ENCODE measurements around the gene SLC10A7.

The SLC10A7 gene

GRCh38 chr4:146318894-146319293 lies 202.8 kb downstream of the SLC10A7 start:
- no peaks in the 10 kb centered on the region for H3K27me3 ChIP-seq (ENCODE audit: control insufficient read depth, insufficient read depth, low read length)
- no peaks in the 10 kb centered on the region for H3K9me3 ChIP-seq (ENCODE audit: control insufficient read depth, low read length)
- no peaks in the 10 kb centered on the region for H3K4me1 ChIP-seq (ENCODE audit: control insufficient read depth, insufficient read depth, low read length)
- no peaks in the 10 kb centered on the region for H3K36me3 ChIP-seq (ENCODE audit: control insufficient read depth, insufficient read depth, low read length)
- H3K4me3 ChIP-seq (ENCODE audit: low read length): no peak overlapping the region
- no peak overlapping the region for H3K9ac ChIP-seq (ENCODE audit: low read length)

- H3K4me3 ChIP-seq (ENCODE audit: low read length): no peak overlapping the region
- H3K36me3 ChIP-seq (ENCODE audit: control insufficient read depth, insufficient read depth, low read length): no peaks in the 10 kb centered on the region
- H3K4me1 ChIP-seq (ENCODE audit: control insufficient read depth, insufficient read depth, low read length): no peaks in the 10 kb centered on the region
- H3K9ac ChIP-seq (ENCODE audit: low read length): no peak overlapping the region
- no peaks in the 10 kb centered on the region for H3K9me3 ChIP-seq (ENCODE audit: control insufficient read depth, low read length)
- H3K27me3 ChIP-seq (ENCODE audit: control insufficient read depth, insufficient read depth, low read length): no peaks in the 10 kb centered on the region
These were observed 204.0 kb downstream of the SLC10A7 start for GRCh38 chr4:146317783-146318182.

DNA sequence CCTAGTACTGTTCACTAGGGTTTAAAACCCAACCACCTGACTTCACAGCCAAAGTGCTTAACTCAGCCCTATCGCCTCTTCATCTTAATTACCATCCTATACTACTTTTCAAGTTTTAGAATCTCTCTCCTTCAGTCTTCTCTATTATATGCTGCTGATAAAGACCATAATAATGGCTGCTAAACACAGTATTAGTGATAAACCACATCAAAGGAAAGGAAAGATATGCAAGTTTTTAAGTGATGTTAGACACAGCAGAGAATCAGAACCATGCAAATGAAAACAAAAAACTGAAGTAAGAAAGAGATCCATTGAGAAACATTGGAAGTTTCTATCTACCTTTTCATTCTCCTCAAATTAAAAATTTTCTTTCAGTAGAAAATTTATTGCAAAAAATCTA lies 206.6 kb downstream of the SLC10A7 start:
- Histone ChIP-seq H3K4me1 (ENCODE audit: control insufficient read depth, insufficient read depth, low read length) (no peaks in the 10 kb centered on the region), H3K9ac (ENCODE audit: low read length) (no peak overlapping the region), H3K4me3 (ENCODE audit: low read length) (no peak overlapping the region), H3K27me3 (ENCODE audit: control insufficient read depth, insufficient read depth, low read length) (no peaks in the 10 kb centered on the region), H3K9me3 (ENCODE audit: control insufficient read depth, low read length) (no peaks in the 10 kb centered on the region), H3K36me3 (ENCODE audit: control insufficient read depth, insufficient read depth, low read length) (no peaks in the 10 kb centered on the region)

- Histone ChIP-seq H3K36me3 (ENCODE audit: control insufficient read depth, insufficient read depth, low read length) (no peaks in the 10 kb centered on the region), H3K4me3 (ENCODE audit: low read length) (no peak overlapping the region), H3K27me3 (ENCODE audit: control insufficient read depth, insufficient read depth, low read length) (no peaks in the 10 kb centered on the region), H3K9ac (ENCODE audit: low read length) (no peak overlapping the region), H3K4me1 (ENCODE audit: control insufficient read depth, insufficient read depth, low read length) (no peaks in the 10 kb centered on the region), H3K9me3 (ENCODE audit: control insufficient read depth, low read length) (no peaks in the 10 kb centered on the region)
These were observed 210.3 kb downstream of the SLC10A7 start for GRCh38 chr4:146311238-146311970.

DNA sequence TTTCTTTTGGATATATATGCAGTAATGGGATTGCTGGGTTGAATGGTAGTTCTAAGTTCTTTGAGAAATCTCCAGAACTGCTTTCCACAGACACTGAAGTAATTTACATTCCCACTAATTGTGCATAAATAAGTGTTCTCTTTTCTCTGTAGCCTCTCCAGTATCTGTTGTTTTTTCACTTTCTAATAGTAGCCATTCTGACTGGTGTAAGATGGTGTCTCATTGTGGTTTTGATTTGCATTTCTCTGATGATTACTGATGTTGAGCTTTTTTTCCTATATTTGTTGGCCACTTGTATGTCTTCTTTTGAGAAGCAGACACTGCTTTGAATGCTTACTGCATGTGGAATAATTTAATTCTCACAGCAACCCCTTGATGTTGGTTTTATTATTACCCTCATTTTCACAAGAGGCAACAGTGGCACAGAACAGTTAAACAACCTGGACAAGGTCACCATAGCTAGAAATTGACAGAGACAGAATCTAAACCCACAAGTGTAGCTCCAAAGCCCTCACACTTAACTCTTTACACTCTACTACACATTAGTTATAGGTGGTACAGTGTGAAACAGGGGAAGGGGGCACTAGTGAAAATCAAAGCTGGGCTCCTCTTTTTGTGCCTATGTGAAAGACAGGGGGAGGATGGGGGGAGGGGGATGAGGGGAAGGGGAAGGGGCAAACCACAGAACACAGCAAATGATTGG lies 211.3 kb downstream of the SLC10A7 start:
- H3K9ac ChIP-seq (ENCODE audit: low read length): no peak overlapping the region
- H3K27me3 ChIP-seq (ENCODE audit: control insufficient read depth, insufficient read depth, low read length): no peaks in the 10 kb centered on the region
- no peaks in the 10 kb centered on the region for H3K9me3 ChIP-seq (ENCODE audit: control insufficient read depth, low read length)
- H3K4me3 ChIP-seq (ENCODE audit: low read length): no peak overlapping the region
- no peaks in the 10 kb centered on the region for H3K36me3 ChIP-seq (ENCODE audit: control insufficient read depth, insufficient read depth, low read length)
- no peaks in the 10 kb centered on the region for H3K4me1 ChIP-seq (ENCODE audit: control insufficient read depth, insufficient read depth, low read length)

DNA sequence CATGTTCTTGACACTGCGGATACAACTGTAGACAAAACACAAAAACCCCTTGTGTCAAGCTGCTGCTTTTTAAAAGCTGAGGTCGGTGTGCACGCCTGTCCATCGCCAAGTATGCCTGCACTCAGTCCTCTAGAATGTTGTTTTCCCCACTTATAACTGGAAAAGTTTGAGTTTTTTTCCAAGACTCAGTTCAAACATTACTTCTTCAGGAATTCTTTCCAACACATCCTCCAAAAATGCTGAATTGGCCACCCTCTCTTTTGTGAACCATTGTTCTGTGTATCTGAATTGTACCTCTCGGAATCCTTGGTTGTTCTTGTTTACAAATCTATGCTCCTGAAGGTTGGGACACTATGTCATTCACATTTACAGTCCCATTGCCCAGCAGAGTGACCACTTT lies 212.8 kb downstream of the SLC10A7 start:
- Histone ChIP-seq H3K36me3 (ENCODE audit: control insufficient read depth, insufficient read depth, low read length) (no peaks in the 10 kb centered on the region), H3K4me1 (ENCODE audit: control insufficient read depth, insufficient read depth, low read length) (no peaks in the 10 kb centered on the region), H3K27me3 (ENCODE audit: control insufficient read depth, insufficient read depth, low read length) (no peaks in the 10 kb centered on the region), H3K9ac (ENCODE audit: low read length) (no peak overlapping the region), H3K9me3 (ENCODE audit: control insufficient read depth, low read length) (no peaks in the 10 kb centered on the region), H3K4me3 (ENCODE audit: low read length) (no peak overlapping the region)

- Histone ChIP-seq H3K9me3 (ENCODE audit: control insufficient read depth, low read length) (no peaks in the 10 kb centered on the region), H3K36me3 (ENCODE audit: control insufficient read depth, insufficient read depth, low read length) (no peaks in the 10 kb centered on the region), H3K4me1 (ENCODE audit: control insufficient read depth, insufficient read depth, low read length) (no peaks in the 10 kb centered on the region), H3K9ac (ENCODE audit: low read length) (no peak overlapping the region), H3K27me3 (ENCODE audit: control insufficient read depth, insufficient read depth, low read length) (no peaks in the 10 kb centered on the region), H3K4me3 (ENCODE audit: low read length) (no peak overlapping the region)
These were observed 218.9 kb downstream of the SLC10A7 start for GRCh38 chr4:146302822-146303221.

DNA sequence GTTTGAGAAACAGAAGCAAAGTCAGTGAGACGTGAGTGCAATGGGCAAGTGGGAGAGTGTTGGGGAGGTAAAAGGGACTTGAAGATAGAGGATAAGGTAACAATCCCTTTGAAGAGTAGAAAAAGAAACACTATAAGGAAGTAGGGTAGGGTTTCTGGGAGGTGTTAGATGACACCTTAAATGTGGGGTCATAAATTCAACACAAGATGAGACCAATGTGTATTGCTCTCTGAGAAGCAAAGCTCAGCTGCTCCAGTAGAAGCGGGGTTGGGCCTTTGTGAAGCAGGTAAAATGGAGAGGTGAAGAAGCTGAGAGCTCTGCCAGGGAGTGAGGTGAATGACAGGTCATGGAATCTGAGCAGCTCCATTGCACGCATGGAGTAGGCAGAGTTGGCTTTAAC lies 222.1 kb downstream of the SLC10A7 start:
- Histone ChIP-seq H3K9ac (ENCODE audit: low read length) (no peak overlapping the region), H3K4me1 (ENCODE audit: control insufficient read depth, insufficient read depth, low read length) (no peaks in the 10 kb centered on the region), H3K9me3 (ENCODE audit: control insufficient read depth, low read length) (no peaks in the 10 kb centered on the region), H3K27me3 (ENCODE audit: control insufficient read depth, insufficient read depth, low read length) (no peaks in the 10 kb centered on the region), H3K4me3 (ENCODE audit: low read length) (no peak overlapping the region), H3K36me3 (ENCODE audit: control insufficient read depth, insufficient read depth, low read length) (no peaks in the 10 kb centered on the region)

- no peaks in the 10 kb centered on the region for H3K4me1 ChIP-seq (ENCODE audit: control insufficient read depth, insufficient read depth, low read length)
- H3K27me3 ChIP-seq (ENCODE audit: control insufficient read depth, insufficient read depth, low read length): no peaks in the 10 kb centered on the region
- no peaks in the 10 kb centered on the region for H3K36me3 ChIP-seq (ENCODE audit: control insufficient read depth, insufficient read depth, low read length)
- H3K4me3 ChIP-seq (ENCODE audit: low read length): no peak overlapping the region
- no peaks in the 10 kb centered on the region for H3K9me3 ChIP-seq (ENCODE audit: control insufficient read depth, low read length)
- no peak overlapping the region for H3K9ac ChIP-seq (ENCODE audit: low read length)
These were observed 227.0 kb downstream of the SLC10A7 start for GRCh38 chr4:146294776-146295175.

DNA sequence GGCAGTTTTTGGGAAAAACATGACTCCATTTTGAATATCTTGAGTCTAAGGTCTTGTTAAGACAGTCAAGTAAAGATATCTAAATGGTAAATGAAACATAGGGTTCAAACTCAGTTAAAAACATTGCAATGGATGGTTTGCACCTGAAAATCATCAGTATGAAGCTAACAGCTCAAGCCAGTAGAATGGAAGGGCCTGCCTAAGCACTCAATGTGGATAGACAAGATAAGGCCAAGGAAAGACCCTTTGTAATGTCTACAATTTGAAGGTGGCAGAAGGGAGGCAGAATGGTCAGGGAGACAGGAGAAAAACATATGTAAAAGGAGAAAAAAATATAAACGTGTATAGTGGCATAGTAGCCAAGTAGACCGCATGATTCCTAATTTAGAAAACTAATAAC lies 229.2 kb downstream of the SLC10A7 start:
- Histone ChIP-seq H3K4me3 (ENCODE audit: low read length) (no peak overlapping the region), H3K9me3 (ENCODE audit: control insufficient read depth, low read length) (no peaks in the 10 kb centered on the region), H3K36me3 (ENCODE audit: control insufficient read depth, insufficient read depth, low read length) (no peaks in the 10 kb centered on the region), H3K4me1 (ENCODE audit: control insufficient read depth, insufficient read depth, low read length) (no peaks in the 10 kb centered on the region), H3K9ac (ENCODE audit: low read length) (no peak overlapping the region), H3K27me3 (ENCODE audit: control insufficient read depth, insufficient read depth, low read length) (no peaks in the 10 kb centered on the region)

- H3K4me1 ChIP-seq (ENCODE audit: control insufficient read depth, insufficient read depth, low read length): no peaks in the 10 kb centered on the region
- no peak overlapping the region for H3K9ac ChIP-seq (ENCODE audit: low read length)
- H3K4me3 ChIP-seq (ENCODE audit: low read length): no peak overlapping the region
- H3K36me3 ChIP-seq (ENCODE audit: control insufficient read depth, insufficient read depth, low read length): no peaks in the 10 kb centered on the region
- H3K9me3 ChIP-seq (ENCODE audit: control insufficient read depth, low read length): no peaks in the 10 kb centered on the region
- H3K27me3 ChIP-seq (ENCODE audit: control insufficient read depth, insufficient read depth, low read length): no peaks in the 10 kb centered on the region
These were observed 230.4 kb downstream of the SLC10A7 start for GRCh38 chr4:146291313-146291712.

GRCh38 chr4:146288193-146288592 lies 233.5 kb downstream of the SLC10A7 start:
- Histone ChIP-seq H3K4me3 (ENCODE audit: low read length) (no peak overlapping the region), H3K9ac (ENCODE audit: low read length) (no peak overlapping the region), H3K36me3 (ENCODE audit: control insufficient read depth, insufficient read depth, low read length) (no peaks in the 10 kb centered on the region), H3K4me1 (ENCODE audit: control insufficient read depth, insufficient read depth, low read length) (no peaks in the 10 kb centered on the region), H3K9me3 (ENCODE audit: control insufficient read depth, low read length) (no peaks in the 10 kb centered on the region), H3K27me3 (ENCODE audit: control insufficient read depth, insufficient read depth, low read length) (no peaks in the 10 kb centered on the region)

All from mucosa of stomach (tissue), 1 donor.